Measurements from ENCODE around the gene RPS17. TPM values are rescaled to one million over a fixed set of nuclear protein-coding genes. Genes with fewer than 3 reads are reported as not detected.

RPS17 gene
- total RNA-seq, 3 donors from 2014 or later = 921 to 1,089 (median 1,038) TPM

GRCh38 chr15:82572986-82573385, 32.7 kb upstream of the RPS17 start:
- intact Hi-C loops (cut with DNase I, micrococcal nuclease) = no loop called here
- TF ChIP-seq CTCF (IDR thresholded peaks at IDR 0.05) = no peak
- Histone ChIP-seq H3K4me1 (ENCODE audit: low read depth) (no peaks in the 10 kb centered on the region), H3K36me3 (ENCODE audit: low read depth) (no peaks in the 10 kb centered on the region), H3K4me3 (no peak overlapping the region), H3K9me3 (no peaks in the 10 kb centered on the region)
- DNase-seq (no peak), ATAC-seq (no peak)

- Histone ChIP-seq H3K9me3 (no peaks in the 10 kb centered on the region), H3K4me3 (no peak overlapping the region), H3K4me1 (ENCODE audit: low read depth) (no peaks in the 10 kb centered on the region), H3K36me3 (ENCODE audit: low read depth) (no peaks in the 10 kb centered on the region)
- TF ChIP-seq CTCF (IDR thresholded peaks at IDR 0.05) = no peak
- DNase-seq (no peak), ATAC-seq (no peak)
- intact Hi-C loops (cut with DNase I, micrococcal nuclease) = no loop called here
These were observed 32.1 kb upstream of the RPS17 start for GRCh38 chr15:82572311-82572710.

- ATAC-seq (peak; percentile 69), DNase-seq (peak; percentile 34 to 58 (median 35))
- H3K36me3 ChIP-seq (ENCODE audit: low read depth) = no peaks in the 10 kb centered on the region
- no peaks in the 10 kb centered on the region for H3K9me3 ChIP-seq
- intact Hi-C loops (cut with DNase I, micrococcal nuclease) = no loop called here
- H3K4me1 ChIP-seq (ENCODE audit: low read depth) = no peaks in the 10 kb centered on the region
- H3K4me3 ChIP-seq = no peak overlapping the region
- TF ChIP-seq CTCF (IDR thresholded peaks at IDR 0.05) = no peak
These were observed 31.5 kb upstream of the RPS17 start for GRCh38 chr15:82571722-82572222.

- ATAC-seq (no peak), DNase-seq (no peak)
- no peak overlapping the region for H3K4me3 ChIP-seq
- H3K36me3 ChIP-seq (ENCODE audit: low read depth) = no peaks in the 10 kb centered on the region
- no peaks in the 10 kb centered on the region for H3K4me1 ChIP-seq (ENCODE audit: low read depth)
- intact Hi-C loops (cut with DNase I, micrococcal nuclease) = no loop called here
- TF ChIP-seq CTCF (IDR thresholded peaks at IDR 0.05) = no peak
- H3K9me3 ChIP-seq = no peaks in the 10 kb centered on the region
These were observed 30.7 kb upstream of the RPS17 start for GRCh38 chr15:82570721-82571508.

- Histone ChIP-seq H3K36me3 (ENCODE audit: low read depth) (no peaks in the 10 kb centered on the region), H3K9me3 (no peaks in the 10 kb centered on the region), H3K4me1 (ENCODE audit: low read depth) (no peaks in the 10 kb centered on the region), H3K4me3 (no peak overlapping the region)
- no peak for ATAC-seq
- no peak for DNase-seq
- TF ChIP-seq CTCF (IDR thresholded peaks at IDR 0.05) = no peak
- intact Hi-C loops (cut with DNase I, micrococcal nuclease) = no loop called here
These were observed 29.6 kb upstream of the RPS17 start for GRCh38 chr15:82569834-82570233.

All from mucosa of descending colon (tissue), 3 donors.